ENCODE measurements around the gene CEACAM3.
A peak's percentile ranks its signal among the peaks of the same experiment; 100 is the strongest.

The CEACAM3 gene

GRCh38 chr19:41849067-41849466 is 52.7 kb downstream of the CEACAM3 start:
- no peaks in the 10 kb centered on the region for H3K9me3 ChIP-seq (ENCODE audit: severe bottlenecking)
- no peak overlapping the region for H3K27ac ChIP-seq
- no peak for TF ChIP-seq CTCF (IDR thresholded peaks at IDR 0.05; ENCODE audit: low read depth, low read length)
- H3K36me3 ChIP-seq = no peaks in the 10 kb centered on the region
- DNase-seq = no peak
- H3K27me3 ChIP-seq (ENCODE audit: insufficient read depth, low read depth, severe bottlenecking) = no peaks in the 10 kb centered on the region
- no peak overlapping the region for H3K4me3 ChIP-seq (ENCODE audit: low read depth, low read length)

GRCh38 chr19:41850381-41850780 is 54.0 kb downstream of the CEACAM3 start:
- no peak for DNase-seq

GRCh38 chr19:41851456-41851855 is 55.1 kb downstream of the CEACAM3 start:
- Histone ChIP-seq H3K36me3 (no peaks in the 10 kb centered on the region), H3K9me3 (ENCODE audit: severe bottlenecking) (no peaks in the 10 kb centered on the region), H3K27me3 (ENCODE audit: insufficient read depth, low read depth, severe bottlenecking) (no peaks in the 10 kb centered on the region), H3K27ac (no peak overlapping the region), H3K4me3 (ENCODE audit: low read depth, low read length) (no peak overlapping the region)
- no peak for TF ChIP-seq CTCF (IDR thresholded peaks at IDR 0.05; ENCODE audit: low read depth, low read length)
- no peak for DNase-seq

More at GRCh38 chr19:41850381-41850780, 54.0 kb downstream of the CEACAM3 start:
- no peak overlapping the region for H3K27ac ChIP-seq
- H3K27me3 ChIP-seq (ENCODE audit: insufficient read depth, low read depth, severe bottlenecking) = no peaks in the 10 kb centered on the region
- no peaks in the 10 kb centered on the region for H3K36me3 ChIP-seq
- H3K4me3 ChIP-seq (ENCODE audit: low read depth, low read length) = no peak overlapping the region
- TF ChIP-seq CTCF (IDR thresholded peaks at IDR 0.05; ENCODE audit: low read depth, low read length) = no peak
- no peaks in the 10 kb centered on the region for H3K9me3 ChIP-seq (ENCODE audit: severe bottlenecking)

- no peak for TF ChIP-seq CTCF (IDR thresholded peaks at IDR 0.05; ENCODE audit: low read depth, low read length)
- DNase-seq = no peak
- Histone ChIP-seq H3K27ac (no peak overlapping the region), H3K4me3 (ENCODE audit: low read depth, low read length) (no peak overlapping the region), H3K9me3 (ENCODE audit: severe bottlenecking) (no peaks in the 10 kb centered on the region), H3K27me3 (ENCODE audit: insufficient read depth, low read depth, severe bottlenecking) (no peaks in the 10 kb centered on the region), H3K36me3 (no peaks in the 10 kb centered on the region)
Measured at GRCh38 chr19:41853344-41853743, 57.0 kb downstream of the CEACAM3 start.

- TF ChIP-seq CTCF (IDR thresholded peaks at IDR 0.05; ENCODE audit: low read depth, low read length) = no peak
- Histone ChIP-seq H3K27ac (no peak overlapping the region), H3K9me3 (ENCODE audit: severe bottlenecking) (no peaks in the 10 kb centered on the region), H3K4me3 (ENCODE audit: low read depth, low read length) (no peak overlapping the region), H3K36me3 (no peaks in the 10 kb centered on the region), H3K27me3 (ENCODE audit: insufficient read depth, low read depth, severe bottlenecking) (no peaks in the 10 kb centered on the region)
- DNase-seq = no peak
Measured at GRCh38 chr19:41853768-41854167, 57.4 kb downstream of the CEACAM3 start.

- no peak overlapping the region for H3K27ac ChIP-seq
- H3K4me3 ChIP-seq (ENCODE audit: low read depth, low read length) = peak overlapping the region; percentile 33
- TF ChIP-seq CTCF (IDR thresholded peaks at IDR 0.05; ENCODE audit: low read depth, low read length) = no peak
- DNase-seq = no peak
- peaks cover 42% of the 10 kb centered on the region for H3K36me3 ChIP-seq
- H3K27me3 ChIP-seq (ENCODE audit: insufficient read depth, low read depth, severe bottlenecking) = no peaks in the 10 kb centered on the region
- no peaks in the 10 kb centered on the region for H3K9me3 ChIP-seq (ENCODE audit: severe bottlenecking)
Measured at GRCh38 chr19:41859213-41859617, 62.8 kb downstream of the CEACAM3 start.
